SK-N-SH (cell line): ENCODE results near the gene HEPH. TPM values are rescaled to one million over a fixed set of nuclear protein-coding genes. Genes with fewer than 3 reads are reported as not detected.
"Not testable (repeated sequence)": the region's sequence is repeated elsewhere in the genome, so short reads cannot be mapped to it uniquely, and the experiment has no call there.

Experiments
- CTCF ChIA-PET: fragments of 300-600, 350-600 bp; formaldehyde crosslinking; extraction: SDS; loops from one replicate; lab custom pipeline; 2021; lab: Yijun Ruan, JAX
- POLR2A ChIA-PET: fragments of 350-600 bp; sonication (Branson Sonifier 250); formaldehyde crosslinking; extraction: SDS; loops from one replicate; lab custom pipeline; 2020; ENCODE audit warnings: antibody characterized with exemption, inconsistent platforms; lab: Yijun Ruan, JAX
- DNase-seq: peaks from one replicate; pipeline ENCODE4 v3.0.0; 2012
- H2AFZ ChIP-seq: fragments of 200-600 bp; sonication (generic); 2 replicates; pipeline ENCODE4 v1.8.1; 2016; ENCODE audit warnings: antibody characterized with exemption, mild to moderate bottlenecking, low read depth
- H3F3A ChIP-seq: fragments of 200-600 bp; sonication (generic); replicated peaks from 2 replicates; pipeline ENCODE3; 2016; ENCODE audit warnings: antibody characterized with exemption, mild to moderate bottlenecking; ENCODE audit not compliant: insufficient read depth
- H3K27ac ChIP-seq, 2 experiments: fragments of 200-500 bp in 1 of 2; fragments of 200-600 bp in 1 of 2; sonication (Bioruptor generic) in 1 of 2; sonication (generic), shearing (Covaris generic) in 1 of 2; 2 replicates each; pipeline versions ENCODE4 v1.5.1 to v1.6.1; 2014 to 2016; ENCODE audit warnings: low read depth in 2 of 2, inconsistent platforms in 1 of 2, low read length in 1 of 2, mild to moderate bottlenecking in 1 of 2, mixed read lengths in 1 of 2
- H3K27me3 ChIP-seq: fragments of 200-600 bp; sonication (generic), shearing (Covaris generic); 2 replicates; pipeline ENCODE4 v1.6.1; 2016; ENCODE audit warnings: mixed run types; ENCODE audit not compliant: insufficient read depth
- H3K36me3 ChIP-seq, 2 experiments: fragments of 200-500 bp in 1 of 2; fragments of 200-600 bp in 1 of 2; sonication (Bioruptor generic) in 1 of 2; sonication (generic) in 1 of 2; replicated peaks in 1 of 2; 2 replicates each; pipeline versions ENCODE3 to v1.5.1; 2014 to 2016; ENCODE audit warnings: low read length in 1 of 2, mild to moderate bottlenecking in 1 of 2; ENCODE audit not compliant: insufficient read depth in 2 of 2, control insufficient read depth in 1 of 2
- H3K4me1 ChIP-seq, 2 experiments: fragments of 200-500 bp in 1 of 2; fragments of 200-600 bp in 1 of 2; sonication (Bioruptor generic) in 1 of 2; sonication (generic), shearing (Covaris generic) in 1 of 2; 2 replicates each; pipeline versions ENCODE4 v1.5.1 to v1.6.1; 2014 to 2016; ENCODE audit warnings: low read depth in 1 of 2, low read length in 1 of 2, mixed run types in 1 of 2; ENCODE audit not compliant: insufficient read depth in 2 of 2, control insufficient read depth in 1 of 2
- H3K4me2 ChIP-seq: fragments of 200-600 bp; sonication (generic), shearing (Covaris generic); 2 replicates; pipeline ENCODE4 v1.6.1; 2017; ENCODE audit warnings: mixed run types
- H3K4me3 ChIP-seq, 2 experiments: fragments of 200-500 bp in 1 of 2; fragments of 200-600 bp in 1 of 2; sonication (Bioruptor generic) in 1 of 2; sonication (generic), shearing (Covaris generic) in 1 of 2; 2 replicates each; pipeline versions ENCODE4 v1.5.1 to v1.8.1; 2014 to 2016; ENCODE audit warnings: low read depth in 2 of 2, inconsistent platforms in 1 of 2, low read length in 1 of 2, mild to moderate bottlenecking in 1 of 2, mixed read lengths in 1 of 2, moderate library complexity in 1 of 2
- H3K79me2 ChIP-seq: fragments of 200-600 bp; sonication (generic); 2 replicates; pipeline ENCODE4 v1.8.1; 2017; ENCODE audit warnings: mild to moderate bottlenecking; ENCODE audit not compliant: insufficient read depth
- H3K9ac ChIP-seq: fragments of 200-600 bp; sonication (generic); 2 replicates; pipeline ENCODE4 v1.6.1; 2017; ENCODE audit warnings: mixed run types
- H3K9me2 ChIP-seq: fragments of 200-600 bp; sonication (generic); 2 replicates; pipeline ENCODE4 v1.6.1; 2017; ENCODE audit warnings: mixed run types
- H3K9me3 ChIP-seq: fragments of 200-600 bp; sonication (generic); 2 replicates; pipeline ENCODE4 v1.6.1; 2017; ENCODE audit warnings: mixed run types, mild to moderate bottlenecking, moderate library complexity
- H4K20me1 ChIP-seq: fragments of 200-600 bp; sonication (generic); 2 replicates; pipeline ENCODE4 v1.6.1; 2017; ENCODE audit warnings: mild to moderate bottlenecking, mixed run types; ENCODE audit not compliant: insufficient read depth
- ELF1 ChIP-seq: IDR thresholded peaks from 2 replicates; pipeline ENCODE4 v1.4.0; 2012
- EZH2phosphoT487 ChIP-seq: fragments of 200-600 bp; sonication (generic); IDR thresholded peaks from 2 replicates; pipeline ENCODE4 v1.6.1; 2017; ENCODE audit warnings: low read depth, mixed run types, mild to moderate bottlenecking, antibody characterized with exemption, moderate library complexity, borderline replicate concordance
- FOSL2 ChIP-seq: IDR thresholded peaks from 2 replicates; pipeline ENCODE4 v1.4.0; 2012; ENCODE audit warnings: low read depth, mild to moderate bottlenecking, moderate library complexity, borderline replicate concordance
- FOXJ3 ChIP-seq: sonication (generic); formaldehyde crosslinking; IDR thresholded peaks from 2 replicates; pipeline ENCODE4 v1.5.1; 2020; ENCODE audit warnings: mild to moderate bottlenecking, missing genetic modification reagents
- GABPA ChIP-seq: IDR thresholded peaks from 2 replicates; pipeline ENCODE4 v1.4.0; 2012; ENCODE audit warnings: low read depth, mild to moderate bottlenecking
- JUND ChIP-seq: IDR thresholded peaks from 2 replicates; pipeline ENCODE4 v1.4.0; 2012
- MEF2A ChIP-seq: IDR thresholded peaks from 2 replicates; pipeline ENCODE4 v1.4.0; 2012; ENCODE audit warnings: low read depth, borderline replicate concordance
- NFIC ChIP-seq: IDR thresholded peaks from 2 replicates; pipeline ENCODE4 v1.4.0; 2012; ENCODE audit warnings: borderline replicate concordance
- RCOR1 ChIP-seq: fragments of 150-350 bp; IDR thresholded peaks from 2 replicates; pipeline ENCODE4 v1.6.1; 2017; ENCODE audit warnings: antibody characterized with exemption, low read length
- REST ChIP-seq: IDR thresholded peaks from 2 replicates; pipeline ENCODE4 v1.6.1; 2012; ENCODE audit warnings: mild to moderate bottlenecking, low read depth, low read length, moderate library complexity
- RFX5 ChIP-seq: IDR thresholded peaks from 2 replicates; pipeline ENCODE4 v1.6.1; 2012; ENCODE audit warnings: mild to moderate bottlenecking, improper control_type of control experiment, low read length
- TAF1 ChIP-seq: IDR thresholded peaks from 2 replicates; pipeline ENCODE4 v1.6.1; 2012; ENCODE audit warnings: low read depth, mild to moderate bottlenecking, low read length, moderate library complexity, borderline replicate concordance
- TCF12 ChIP-seq: IDR thresholded peaks from 2 replicates; pipeline ENCODE4 v1.4.0; 2012
- TEAD4 ChIP-seq: IDR thresholded peaks from 2 replicates; pipeline ENCODE4 v1.4.0; 2012; ENCODE audit warnings: mild to moderate bottlenecking, borderline replicate concordance; ENCODE audit not compliant: insufficient read depth
- YY1 ChIP-seq: IDR thresholded peaks from 2 replicates; pipeline ENCODE4 v1.4.0; 2012; ENCODE audit warnings: low read depth, mild to moderate bottlenecking
- ZBTB33 ChIP-seq: IDR thresholded peaks from 2 replicates; pipeline ENCODE4 v1.4.0; 2012; ENCODE audit warnings: low read depth, borderline replicate concordance
- WGBS: methylation state at CpG from one replicate; pipeline ENCODE4 v1.1.6; 2017; ENCODE audit warnings: low lambda C conversion rate; 5-methylcytosine and 5-hydroxymethylcytosine counted together
- polyA plus RNA-seq, 3 experiments: library from polyadenylated mRNA; depleted of rRNA; stranded (reverse); fragments of >200 nt; gene quantifications; 2 replicates each; pipeline ENCODE4 v1.2.3, GENCODE V29; 2012
- TF ChIP-seq, protein P1 (sequence below): fragments of 150-350 bp; IDR thresholded peaks from 2 replicates; pipeline ENCODE4 v1.6.1; 2017; ENCODE audit warnings: antibody characterized with exemption, low read length, low read depth, borderline replicate concordance

HEPH gene
- polyA plus RNA-seq, 1 of the 3 experiments (the other 2 are of a cell fraction), result 8.6 TPM

DNA sequence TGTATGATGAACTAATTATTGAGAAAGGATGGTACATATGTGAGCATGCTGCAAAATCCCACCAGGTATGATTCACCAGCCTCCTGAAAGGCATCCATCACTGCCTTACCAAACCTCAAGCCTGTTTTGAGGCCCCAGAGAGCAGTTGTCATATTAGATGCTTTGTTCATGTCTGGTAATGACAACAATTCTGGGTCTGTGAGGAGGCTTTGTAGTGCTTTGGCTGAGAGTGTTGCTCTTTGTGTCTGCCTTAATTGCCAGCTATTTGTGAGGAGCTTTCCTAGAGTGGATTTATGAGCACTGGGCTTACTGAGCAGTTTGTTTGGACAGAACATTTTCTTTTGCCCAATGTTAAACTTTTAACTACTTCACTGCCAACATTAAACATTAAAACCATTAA is 69.2 kb downstream of the HEPH start (continued):
- TF ChIP-seq REST (no peak), ZBTB33 (no peak), JUND (no peak), RCOR1 (no peak), NFIC (no peak)
- TF ChIP-seq, protein P1, sequence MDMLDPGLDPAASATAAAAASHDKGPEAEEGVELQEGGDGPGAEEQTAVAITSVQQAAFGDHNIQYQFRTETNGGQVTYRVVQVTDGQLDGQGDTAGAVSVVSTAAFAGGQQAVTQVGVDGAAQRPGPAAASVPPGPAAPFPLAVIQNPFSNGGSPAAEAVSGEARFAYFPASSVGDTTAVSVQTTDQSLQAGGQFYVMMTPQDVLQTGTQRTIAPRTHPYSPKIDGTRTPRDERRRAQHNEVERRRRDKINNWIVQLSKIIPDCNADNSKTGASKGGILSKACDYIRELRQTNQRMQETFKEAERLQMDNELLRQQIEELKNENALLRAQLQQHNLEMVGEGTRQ, result no peak

GRCh38 chrX:66233904-66234303 is 69.9 kb downstream of the HEPH start:
- H3K9ac ChIP-seq, H2AFZ ChIP-seq, H3K27me3 ChIP-seq, DNase-seq, CTCF ChIA-PET, H3K79me2 ChIP-seq, H3K4me1 ChIP-seq, H3K4me3 ChIP-seq, H3K27ac ChIP-seq, H3K36me3 ChIP-seq, H3K9me2 ChIP-seq, POLR2A ChIA-PET, H4K20me1 ChIP-seq, H3F3A ChIP-seq, H3K4me2 ChIP-seq, H3K9me3 ChIP-seq: not testable (repeated sequence)
- WGBS, result 11% methylated on average over 1 of the region's 1 CpG

- Histone ChIP-seq H3K9me3 (no peaks in the 10 kb centered on the region), H3K27me3 (no peaks in the 10 kb centered on the region), H3K9me2 (no peaks in the 10 kb centered on the region), H3K36me3 (no peaks in the 10 kb centered on the region), H3K4me3 (no peak overlapping the region), H4K20me1 (no peaks in the 10 kb centered on the region), H3F3A (no peaks in the 10 kb centered on the region), H3K9ac (no peak overlapping the region), H3K27ac (no peak overlapping the region), H2AFZ (no peak overlapping the region), H3K4me2 (no peak overlapping the region), H3K4me1 (no peaks in the 10 kb centered on the region), H3K79me2 (no peaks in the 10 kb centered on the region)
- WGBS, result 0% methylated on average over 1 of the region's 1 CpG
- DNase-seq, result no peak
- ChIA-PET CTCF (no interaction called here), POLR2A (no interaction called here)
- TF ChIP-seq RFX5 (no peak), YY1 (no peak), TAF1 (no peak), TEAD4 (no peak), GABPA (no peak), EZH2phosphoT487 (no peak), RCOR1 (no peak), FOSL2 (no peak), MEF2A (no peak), ELF1 (no peak), TCF12 (no peak), FOXJ3 (CRISPR knock-in tag) (no peak)
These were observed 91.4 kb downstream of the HEPH start for GRCh38 chrX:66255359-66255967.
